HG03103 (cell line): ENCODE measurements around the gene PDGFA.

ENCODE experiments used
- ATAC-seq: cut with Tn5 transposase; IDR thresholded peaks from one replicate; pipeline ENCODE4 v1.9.1; 2021; ENCODE audit warnings: low read depth; ENCODE audit not compliant: unreplicated experiment

The PDGFA gene

GRCh38 chr7:464454-465401 is 54.9 kb downstream of the PDGFA start:
- no peak for ATAC-seq

GRCh38 chr7:463817-464453 is 55.7 kb downstream of the PDGFA start:
- no peak for ATAC-seq

- ATAC-seq, result no peak
These were observed 56.3 kb downstream of the PDGFA start for GRCh38 chr7:463362-463781.

- no peak for ATAC-seq
These were observed 57.2 kb downstream of the PDGFA start for GRCh38 chr7:462173-463103.

- ATAC-seq, result no peak
These were observed 58.0 kb downstream of the PDGFA start for GRCh38 chr7:461453-462172.

GRCh38 chr7:461117-461452 is 58.6 kb downstream of the PDGFA start:
- no peak for ATAC-seq

- no peak for ATAC-seq
These were observed 59.1 kb downstream of the PDGFA start for GRCh38 chr7:460374-461116.

GRCh38 chr7:459584-460373 is 59.9 kb downstream of the PDGFA start:
- no peak for ATAC-seq

- no peak for ATAC-seq
These were observed 61.0 kb downstream of the PDGFA start for GRCh38 chr7:458511-459245.

- ATAC-seq, result no peak
These were observed 61.7 kb downstream of the PDGFA start for GRCh38 chr7:457814-458510.

- ATAC-seq, result no peak
These were observed 64.3 kb downstream of the PDGFA start for GRCh38 chr7:455110-455928.

GRCh38 chr7:454356-455109 is 65.1 kb downstream of the PDGFA start:
- ATAC-seq, result no peak

- no peak for ATAC-seq
These were observed 65.9 kb downstream of the PDGFA start for GRCh38 chr7:453597-454306.

GRCh38 chr7:452791-453455 is 66.7 kb downstream of the PDGFA start:
- ATAC-seq, result no peak

GRCh38 chr7:452226-452751 is 67.4 kb downstream of the PDGFA start:
- no peak for ATAC-seq
